ENCODE results near the gene CLCN5. TPM values are rescaled to one million over a fixed set of nuclear protein-coding genes. Genes with fewer than 3 reads are reported as not detected.
A peak's percentile ranks its signal among the peaks of the same experiment; 100 is the strongest.

The CLCN5 gene
- total RNA-seq, 1 experiment from 2014 or later, result 23.6 TPM

GRCh38 chrX:49921109-49921508 lies 1.3 kb upstream of the CLCN5 start:
- ATAC-seq, result no peak
- Histone ChIP-seq H3K4me3 (ENCODE audit: low read depth in 2 of 2, low read length in 2 of 2) (no peak overlapping the region), H3K4me1 (ENCODE audit: control insufficient read depth, insufficient read depth, low read length) (peaks cover 3% of the 10 kb centered on the region; the same call in 1 of the 2 replicates), H3K27me3 (ENCODE audit: control insufficient read depth, insufficient read depth, low read length) (no peaks in the 10 kb centered on the region), H3K36me3 (ENCODE audit: control insufficient read depth, insufficient read depth, low read length) (peaks cover 5% of the 10 kb centered on the region; the same call in 1 of the 2 replicates), H3K9me3 (ENCODE audit: control insufficient read depth, insufficient read depth, low read depth, low read length) (no peaks in the 10 kb centered on the region), H3K27ac (ENCODE audit: low read length) (0 out of 2 replicates have a peak overlapping the region, but pooled peaks have one; percentile 88)
- no peak for DNase-seq (ENCODE audit: low read depth, low spot score)
- ChIA-PET POLR2A (no interaction called here), CTCF (interaction anchor here (0.9 kb wide), 1 partner anchor 284 kb away, joined by 6 read pairs; the partner anchor contains the start of gene CCNB3)
- BruUV-seq (replicated peaks), result no TSS peak
- TF ChIP-seq SIN3A (IDR thresholded peaks at IDR 0.05; ENCODE audit: borderline replicate concordance, insufficient read depth, low read depth, low read length) (no peak), REST (IDR thresholded peaks at IDR 0.05; ENCODE audit: insufficient read depth in 1 of 2, low read depth in 2 of 2, low read length in 1 of 2) (no peak), POLR2AphosphoS5 (IDR thresholded peaks at IDR 0.05; ENCODE audit: low read depth, low read length) (no peak), TCF7L2 (IDR thresholded peaks at IDR 0.05; ENCODE audit: low read depth, low read length) (no peak)
- TF ChIP-seq, protein P1, sequence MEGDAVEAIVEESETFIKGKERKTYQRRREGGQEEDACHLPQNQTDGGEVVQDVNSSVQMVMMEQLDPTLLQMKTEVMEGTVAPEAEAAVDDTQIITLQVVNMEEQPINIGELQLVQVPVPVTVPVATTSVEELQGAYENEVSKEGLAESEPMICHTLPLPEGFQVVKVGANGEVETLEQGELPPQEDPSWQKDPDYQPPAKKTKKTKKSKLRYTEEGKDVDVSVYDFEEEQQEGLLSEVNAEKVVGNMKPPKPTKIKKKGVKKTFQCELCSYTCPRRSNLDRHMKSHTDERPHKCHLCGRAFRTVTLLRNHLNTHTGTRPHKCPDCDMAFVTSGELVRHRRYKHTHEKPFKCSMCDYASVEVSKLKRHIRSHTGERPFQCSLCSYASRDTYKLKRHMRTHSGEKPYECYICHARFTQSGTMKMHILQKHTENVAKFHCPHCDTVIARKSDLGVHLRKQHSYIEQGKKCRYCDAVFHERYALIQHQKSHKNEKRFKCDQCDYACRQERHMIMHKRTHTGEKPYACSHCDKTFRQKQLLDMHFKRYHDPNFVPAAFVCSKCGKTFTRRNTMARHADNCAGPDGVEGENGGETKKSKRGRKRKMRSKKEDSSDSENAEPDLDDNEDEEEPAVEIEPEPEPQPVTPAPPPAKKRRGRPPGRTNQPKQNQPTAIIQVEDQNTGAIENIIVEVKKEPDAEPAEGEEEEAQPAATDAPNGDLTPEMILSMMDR (IDR thresholded peaks at IDR 0.05), result no peak
- in situ Hi-C loops (cut with HindIII; ENCODE audit: low pct_unique_long_range_greater_than_20kb, low sequenced_read_pairs) (no loop called here), intact Hi-C loops (cut with micrococcal nuclease; ENCODE audit: unreplicated experiment) (loop anchor here (5.0 kb wide), 1 partner anchor 146 kb away; no protein-coding TSS in a partner anchor)

- no TSS peak for BruUV-seq (replicated peaks)
- H3K36me3 ChIP-seq (ENCODE audit: control insufficient read depth, insufficient read depth, low read length), result peaks cover 5% of the 10 kb centered on the region; the same call in 1 of the 2 replicates
- no peaks in the 10 kb centered on the region for H3K9me3 ChIP-seq (ENCODE audit: control insufficient read depth, insufficient read depth, low read depth, low read length)
- DNase-seq (ENCODE audit: low read depth, low spot score) (no peak), ATAC-seq (no peak)
- intact Hi-C loops (cut with micrococcal nuclease; ENCODE audit: unreplicated experiment), result no loop called here
- ChIA-PET CTCF (no interaction called here), POLR2A (interaction anchor here (0.6 kb wide), 1 partner anchor 658 kb away, joined by 3 read pairs; no protein-coding TSS in a partner anchor)
- TF ChIP-seq, protein P1 (IDR thresholded peaks at IDR 0.05), result no peak
- TF ChIP-seq REST (IDR thresholded peaks at IDR 0.05; ENCODE audit: insufficient read depth in 1 of 2, low read depth in 2 of 2, low read length in 1 of 2), result no peak
- TF ChIP-seq POLR2AphosphoS5 (IDR thresholded peaks at IDR 0.05; ENCODE audit: low read depth, low read length), result no peak
- no peak for TF ChIP-seq TCF7L2 (IDR thresholded peaks at IDR 0.05; ENCODE audit: low read depth, low read length)
- no peak for TF ChIP-seq SIN3A (IDR thresholded peaks at IDR 0.05; ENCODE audit: borderline replicate concordance, insufficient read depth, low read depth, low read length)
- in situ Hi-C loops (cut with HindIII; ENCODE audit: low pct_unique_long_range_greater_than_20kb, low sequenced_read_pairs), result no loop called here
- no peak overlapping the region for H3K27ac ChIP-seq (ENCODE audit: low read length)
- H3K4me1 ChIP-seq (ENCODE audit: control insufficient read depth, insufficient read depth, low read length), result peaks cover 3% of the 10 kb centered on the region; the same call in 1 of the 2 replicates
- H3K27me3 ChIP-seq (ENCODE audit: control insufficient read depth, insufficient read depth, low read length), result no peaks in the 10 kb centered on the region
- H3K4me3 ChIP-seq (ENCODE audit: low read depth in 2 of 2, low read length in 2 of 2), result no peak overlapping the region
Measured at GRCh38 chrX:49925176-49925575, 2.8 kb downstream of the CLCN5 start.
